GM12878 (cell line): ENCODE data around the gene ZNF496. TPM values are rescaled to one million over a fixed set of nuclear protein-coding genes. Genes with fewer than 3 reads are reported as not detected.
"Not testable (repeated sequence)": the region's sequence is repeated elsewhere in the genome, so short reads cannot be mapped to it uniquely, and the experiment has no call there.

Source experiments
- ATAC-seq: fragments of 200-7000 bp; cut with Tn5 transposase; 3 replicates; pipeline ENCODE4 v1.9.1; 2020; ENCODE audit warnings: mild to moderate bottlenecking, moderate library complexity
- BruUV-seq: library from RNA; stranded (reverse); fragments of 400-500 nt; replicated peaks from 2 replicates; lab custom pipeline; 2021; lab: Mats Ljungman, UMichigan
- CTCF ChIA-PET: fragments of 300-600 bp; sonication (Branson Sonifier 250); formaldehyde crosslinking; extraction: SDS; loops from one replicate; lab custom pipeline; 2021; ENCODE audit warnings: inconsistent platforms; lab: Yijun Ruan, JAX
- POLR2A ChIA-PET: fragments of 350-600 bp; formaldehyde crosslinking; extraction: SDS; loops from one replicate; lab custom pipeline; 2021; ENCODE audit warnings: inconsistent platforms; lab: Charles Lee
- RAD21 ChIA-PET: fragments of 300-600 bp; sonication (Branson Sonifier 250); formaldehyde crosslinking; loops from one replicate; lab custom pipeline; 2023; ENCODE audit warnings: antibody characterized with exemption; ENCODE audit not compliant: unreplicated experiment; lab: Charles Lee
- SMC1A ChIA-PET: fragments of 300-600 bp; sonication (Branson Sonifier 250); formaldehyde crosslinking; loops from one replicate; lab custom pipeline; 2023; ENCODE audit not compliant: unreplicated experiment, uncharacterized antibody; lab: Charles Lee
- DNase-seq: peaks from one replicate; pipeline ENCODE4 v3.0.0-alpha.2; 2011; ENCODE audit warnings: low read depth, low spot score
- FAIRE-seq: peaks from 3 replicates; lab custom pipeline; 2011; peaks lifted over from hg19 to GRCh38; lab: Jason Lieb, UNC
- H2AFZ ChIP-seq: 2 replicates; pipeline ENCODE4 v1.6.0; 2011; ENCODE audit warnings: low read depth, low read length, control low read depth; ENCODE audit not compliant: control insufficient read depth
- H3K27ac ChIP-seq: 2 replicates; pipeline ENCODE4 v1.5.1; 2011; ENCODE audit warnings: control low read depth; ENCODE audit not compliant: control insufficient read depth, insufficient read depth
- H3K27me3 ChIP-seq, 2 experiments: replicated peaks in 1 of 2; 2 replicates each; pipeline versions ENCODE4 v1.6.0 to v1.6.1; 2011; ENCODE audit warnings: low read length in 1 of 2; ENCODE audit not compliant: control insufficient read depth in 2 of 2, insufficient read depth in 2 of 2
- H3K36me3 ChIP-seq, 2 experiments: 2 replicates each; pipeline ENCODE4 v1.5.1; 2011; ENCODE audit warnings: low read length in 1 of 2; ENCODE audit not compliant: control insufficient read depth in 2 of 2, insufficient read depth in 2 of 2
- H3K4me1 ChIP-seq: 2 replicates; pipeline ENCODE4 v1.6.1; 2011; ENCODE audit warnings: mild to moderate bottlenecking, low read length, moderate library complexity, mixed read lengths; ENCODE audit not compliant: control insufficient read depth, insufficient read depth
- H3K4me2 ChIP-seq: 2 replicates; pipeline ENCODE4 v1.6.0; 2011; ENCODE audit warnings: control low read depth; ENCODE audit not compliant: control insufficient read depth, insufficient read depth
- H3K4me3 ChIP-seq: fragments of 200-600 bp; sonication (generic); 2 replicates; pipeline ENCODE4 v1.5.1; 2016
- H3K79me2 ChIP-seq: 2 replicates; pipeline ENCODE4 v1.6.0; 2011; ENCODE audit warnings: low read length; ENCODE audit not compliant: control insufficient read depth, insufficient read depth
- H3K9ac ChIP-seq: 2 replicates; pipeline ENCODE4 v1.8.0; 2011; ENCODE audit warnings: low read length, control low read depth, mixed read lengths; ENCODE audit not compliant: control insufficient read depth, insufficient read depth
- H3K9me3 ChIP-seq: replicated peaks from 3 replicates; pipeline ENCODE4 v1.5.1; 2011; ENCODE audit warnings: mild to moderate bottlenecking, low read length; ENCODE audit not compliant: control insufficient read depth, insufficient read depth
- H4K20me1 ChIP-seq: 2 replicates; pipeline ENCODE4 v1.6.0; 2011; ENCODE audit not compliant: control insufficient read depth, insufficient read depth
- ASH2L ChIP-seq: fragments of 300-600, 200-600 bp; sonication (generic); IDR thresholded peaks from 2 replicates; pipeline ENCODE4 v1.6.1; 2017; ENCODE audit warnings: low read depth, mild to moderate bottlenecking, borderline replicate concordance
- ATF2 ChIP-seq: IDR thresholded peaks from 2 replicates; pipeline ENCODE4 v1.6.1; 2012; ENCODE audit warnings: low read length, inconsistent platforms
- CBX3 ChIP-seq: fragments of 200-600 bp; sonication (generic); IDR thresholded peaks from 2 replicates; pipeline ENCODE4 v1.6.1; 2016; ENCODE audit warnings: low read depth, borderline replicate concordance
- CEBPB ChIP-seq, 2 experiments: fragments of 150-350 bp in 1 of 2; IDR thresholded peaks; 2 replicates each; pipeline ENCODE4 v1.6.1; 2012 to 2014; ENCODE audit warnings: low read depth in 2 of 2, low read length in 2 of 2, borderline replicate concordance in 1 of 2, inconsistent platforms in 1 of 2
- FOS ChIP-seq: IDR thresholded peaks from 3 replicates; pipeline ENCODE4 v1.6.1; 2011; ENCODE audit warnings: borderline replicate concordance; ENCODE audit not compliant: insufficient read length; ENCODE audit errors: extremely low read depth
- FOXK2 ChIP-seq: fragments of 450-650 bp; IDR thresholded peaks from 2 replicates; pipeline ENCODE4 v1.6.1; 2017; ENCODE audit warnings: mild to moderate bottlenecking, moderate library complexity
- HDAC6 ChIP-seq: fragments of 200-600 bp; sonication (generic); IDR thresholded peaks from one replicate; pipeline ENCODE4 v1.8.0; 2017; ENCODE audit warnings: antibody characterized with exemption; ENCODE audit not compliant: unreplicated experiment
- HDGF ChIP-seq: fragments of 450-650 bp; IDR thresholded peaks from 2 replicates; pipeline ENCODE4 v1.6.1; 2016; ENCODE audit warnings: antibody characterized with exemption
- KLF5 ChIP-seq: fragments of 450-650 bp; IDR thresholded peaks from 2 replicates; pipeline ENCODE4 v1.6.1; 2014; ENCODE audit warnings: mild to moderate bottlenecking; ENCODE audit not compliant: partially characterized antibody
- POLR2A ChIP-seq: IDR thresholded peaks from 2 replicates; pipeline ENCODE4 v1.6.1; 2011; ENCODE audit warnings: low read depth, mild to moderate bottlenecking, low read length
- RAD21 ChIP-seq: IDR thresholded peaks from 2 replicates; pipeline ENCODE4 v1.6.1; 2011; ENCODE audit warnings: mild to moderate bottlenecking, low read depth, low read length, moderate library complexity; ENCODE audit not compliant: insufficient read depth
- SMAD1 ChIP-seq: fragments of 450-650 bp; IDR thresholded peaks from 2 replicates; pipeline ENCODE4 v1.6.1; 2018; ENCODE audit warnings: mild to moderate bottlenecking, low read depth; ENCODE audit not compliant: partially characterized antibody
- STAT1 ChIP-seq: fragments of 450-650 bp; conservative IDR thresholded peaks from 2 replicates; pipeline ENCODE4 v1.6.1; 2014; ENCODE audit warnings: antibody characterized with exemption, mild to moderate bottlenecking
- ZSCAN29 ChIP-seq: fragments of 450-650 bp; IDR thresholded peaks from 2 replicates; pipeline ENCODE4 v1.6.1; 2017; ENCODE audit warnings: mild to moderate bottlenecking, moderate library complexity
- WGBS: methylation state at CpG from one replicate; pipeline ENCODE4 v1.1.6; 2016; ENCODE audit warnings: low lambda C conversion rate; ENCODE audit not compliant: insufficient replicate concordance, insufficient coverage; ENCODE audit errors: missing lambda C conversion rate; 5-methylcytosine and 5-hydroxymethylcytosine counted together
- in situ Hi-C: fragments of 300-500 bp; cut with MboI; formaldehyde crosslinking; loops from 9 replicates; pipeline ENCODE4 v1.14.3; 2018; ENCODE audit warnings: mixed read lengths
- intact Hi-C: fragments of 100-400 bp; cut with micrococcal nuclease; formaldehyde crosslinking; loops from one replicate; pipeline ENCODE4 v1.14.2; 2022; ENCODE audit not compliant: unreplicated experiment
- polyA plus RNA-seq, 11 experiments: library from polyadenylated mRNA; depleted of rRNA in 4 of 11; unstranded in 6 of 11; stranded (reverse) in 5 of 11; fragments of >200 nt; fragmentation: Nextera tagmentation in 4 of 11; fragmentation: Illumina TruSeq in 1 of 11; extraction: Ambion mirVana in 4 of 11; extraction: Trizol in 1 of 11; gene quantifications; 1 replicate in 1 of 11; 2 replicates in 10 of 11; pipeline versions ENCODE4 v1.2.1 to v1.2.3, GENCODE V29; 2011 to 2016; ENCODE audit warnings: inconsistent platforms in 2 of 11, missing spikeins in 2 of 11, low read depth in 1 of 11
- total RNA-seq, 4 experiments: library from RNA; depleted of rRNA in 3 of 4; stranded (reverse); fragments of >200 nt in 3 of 4; fragmentation: Illumina TruSeq in 1 of 4; extraction: Trizol in 1 of 4; gene quantifications; 2 replicates each; pipeline versions ENCODE4 v1.2.1 to v1.2.3, GENCODE V29; 2013 to 2021
- TF ChIP-seq, protein P1 (sequence below): IDR thresholded peaks from 2 replicates; pipeline ENCODE4 v1.6.1; 2011; ENCODE audit warnings: borderline replicate concordance, low read depth, mild to moderate bottlenecking, moderate library complexity, low read length; ENCODE audit not compliant: insufficient read depth, poor library complexity, severe bottlenecking

The ZNF496 gene
- total and polyA plus RNA-seq, 10 of the 15 experiments (the other 5 are each of a cell fraction or from before 2014, with no cell fraction given) = 1.6 to 26.4 (median 12.5) TPM

DNA sequence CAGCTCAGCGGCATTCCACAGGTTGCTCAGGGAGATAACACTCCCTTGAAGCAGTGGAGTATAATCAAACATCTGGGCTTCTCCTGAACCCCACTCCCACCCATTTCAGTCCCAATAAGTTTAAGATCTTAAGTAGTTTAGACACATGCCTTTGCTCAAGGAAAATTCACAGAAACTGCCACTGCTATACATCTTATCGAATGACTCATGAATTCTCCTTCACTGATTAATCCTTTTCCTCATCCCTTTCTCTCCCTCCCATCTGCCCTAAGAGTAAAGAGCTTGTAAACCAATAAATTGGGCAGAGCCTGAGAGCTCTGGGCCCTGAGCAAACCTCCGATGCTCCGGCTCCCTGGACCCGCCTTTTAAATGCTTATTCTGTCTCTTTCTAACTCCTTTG lies 65.6 kb downstream of the ZNF496 start (continued):
- TF ChIP-seq CBX3 = no peak
- no peak for TF ChIP-seq ZSCAN29

DNA sequence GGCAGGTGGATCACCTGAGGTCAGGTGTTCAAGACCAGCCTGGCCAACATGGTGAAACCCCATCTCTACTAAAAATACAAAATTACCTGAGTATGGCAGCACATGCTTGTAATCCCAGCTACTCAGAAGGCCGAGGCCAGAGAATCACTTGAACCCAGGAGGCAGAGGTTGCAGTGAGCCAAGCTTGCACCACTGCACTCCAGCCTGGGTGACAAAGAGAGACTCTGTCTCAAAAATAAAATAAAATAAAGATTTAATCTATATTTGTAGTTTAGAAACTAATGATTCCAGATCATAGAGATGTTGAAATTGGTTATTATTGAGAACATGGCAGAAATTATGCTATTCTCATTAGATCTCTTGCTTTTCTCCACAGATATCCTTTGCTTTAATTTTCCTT lies 75.9 kb downstream of the ZNF496 start, which contains the start of gene VN1R5:
TSS of gene VN1R5 (plus strand) at position 301 of the 400 bp plus-strand sequence.
- H3K36me3 ChIP-seq, H3K4me3 ChIP-seq, CTCF ChIA-PET, BruUV-seq, POLR2A ChIA-PET, ATAC-seq, H2AFZ ChIP-seq, H3K79me2 ChIP-seq, H3K4me2 ChIP-seq, DNase-seq, FAIRE-seq, H3K9ac ChIP-seq, H3K4me1 ChIP-seq, intact Hi-C loops, H3K9me3 ChIP-seq, H4K20me1 ChIP-seq, H3K27ac ChIP-seq, SMC1A ChIA-PET, H3K27me3 ChIP-seq, in situ Hi-C loops, RAD21 ChIA-PET: not testable (repeated sequence)
- 0% methylated on average over 1 of the region's 1 CpG for WGBS

GRCh38 chr1:247247568-247247967 lies 84.1 kb downstream of the ZNF496 start:
- CTCF ChIA-PET = no interaction called here
- 35% methylated on average over 1 of the region's 1 CpG for WGBS
- SMC1A ChIA-PET = no interaction called here
- Histone ChIP-seq H3K4me1 (no peaks in the 10 kb centered on the region), H3K4me3 (no peak overlapping the region), H2AFZ (no peak overlapping the region), H3K79me2 (no peaks in the 10 kb centered on the region), H3K9ac (no peak overlapping the region), H3K27ac (no peak overlapping the region), H3K9me3 (no peaks in the 10 kb centered on the region; the same call in 1 of the 3 replicates), H4K20me1 (no peaks in the 10 kb centered on the region), H3K4me2 (no peak overlapping the region), H3K27me3 (no peaks in the 10 kb centered on the region), H3K36me3 (no peaks in the 10 kb centered on the region)
- RAD21 ChIA-PET = no interaction called here
- in situ Hi-C loops (no loop called here), intact Hi-C loops (no loop called here)
- DNase-seq (no peak), ATAC-seq (no peak), FAIRE-seq (no peak)
- no peak for TF ChIP-seq FOXK2
- no peak for TF ChIP-seq KLF5
- no peak for TF ChIP-seq ATF2
- no peak for TF ChIP-seq RAD21
- TF ChIP-seq ASH2L = no peak
- TF ChIP-seq HDGF = no peak
- TF ChIP-seq CEBPB (IDR thresholded peaks at IDR 0.05; ENCODE audit: borderline replicate concordance in 1 of 2, low read depth in 2 of 2, low read length in 2 of 2) = no peak
- no peak for TF ChIP-seq POLR2A
- TF ChIP-seq, protein P1, sequence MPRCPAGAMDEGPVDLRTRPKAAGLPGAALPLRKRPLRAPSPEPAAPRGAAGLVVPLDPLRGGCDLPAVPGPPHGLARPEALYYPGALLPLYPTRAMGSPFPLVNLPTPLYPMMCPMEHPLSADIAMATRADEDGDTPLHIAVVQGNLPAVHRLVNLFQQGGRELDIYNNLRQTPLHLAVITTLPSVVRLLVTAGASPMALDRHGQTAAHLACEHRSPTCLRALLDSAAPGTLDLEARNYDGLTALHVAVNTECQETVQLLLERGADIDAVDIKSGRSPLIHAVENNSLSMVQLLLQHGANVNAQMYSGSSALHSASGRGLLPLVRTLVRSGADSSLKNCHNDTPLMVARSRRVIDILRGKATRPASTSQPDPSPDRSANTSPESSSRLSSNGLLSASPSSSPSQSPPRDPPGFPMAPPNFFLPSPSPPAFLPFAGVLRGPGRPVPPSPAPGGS = no peak
- TF ChIP-seq SMAD1 = no peak
- TF ChIP-seq STAT1 = no peak
- no peak for TF ChIP-seq FOS
- no peak for TF ChIP-seq HDAC6
- POLR2A ChIA-PET = interaction anchor here (0.7 to 1.0 kb wide), 2 partner anchors 53 to 62 kb away, joined by 3 read pairs; no protein-coding TSS in a partner anchor
- no TSS peak for BruUV-seq
